Tibial artery (tissue), 4 donors: ENCODE results near the gene DCP1B.

Source experiments
- DNase-seq, 2 donors: peaks; one replicate each; pipeline ENCODE4 v3.0.0-alpha.2; 2019
- H3K27ac ChIP-seq, 2 donors: fragments of 200-600 bp; sonication (generic) in 1 of 2; 1 replicate in 1 of 2; 2 replicates in 1 of 2; pipeline ENCODE4 v1.5.1; 2018 to 2019; ENCODE audit warnings: mild to moderate bottlenecking in 1 of 2
- H3K27me3 ChIP-seq, 2 donors: fragments of 200-600 bp; sonication (generic) in 1 of 2; one replicate each; pipeline versions ENCODE4 v1.5.1 to v1.6.0; 2016 to 2019
- H3K36me3 ChIP-seq, 3 donors: fragments of 200-600 bp; sonication (generic) in 2 of 3; one replicate each; pipeline ENCODE4 v1.5.1; 2016 to 2019; ENCODE audit warnings: mild to moderate bottlenecking in 2 of 3
- H3K4me1 ChIP-seq, 4 donors: fragments of 200-600 bp; sonication (generic) in 2 of 4; 1 replicate in 3 of 4; 2 replicates in 1 of 4; pipeline ENCODE4 v1.5.1; 2016 to 2019
- H3K4me3 ChIP-seq, 2 donors: fragments of 200-600 bp; sonication (generic) in 1 of 2; 1 replicate in 1 of 2; 2 replicates in 1 of 2; pipeline ENCODE4 v1.5.1; 2018 to 2019; ENCODE audit warnings: mild to moderate bottlenecking in 2 of 2
- H3K9me3 ChIP-seq, 3 donors: fragments of 200-600 bp; sonication (generic) in 1 of 3; one replicate each; pipeline ENCODE4 v1.5.1; 2016 to 2019
- intact Hi-C: fragments of 100-400 bp; cut with DNase I; formaldehyde crosslinking; loops from one replicate; pipeline ENCODE4 v1.15.0; 2023; ENCODE audit warnings: low total_unique reads
- TF ChIP-seq, protein P1 (sequence below), 2 experiments: fragments of 200-600 bp in 1 of 2; fragments of 450-650 bp in 1 of 2; IDR thresholded peaks; one replicate each; pipeline ENCODE4 v1.5.1; 2017 to 2019; ENCODE audit warnings: antibody characterized with exemption in 2 of 2, mild to moderate bottlenecking in 1 of 2, moderate library complexity in 1 of 2

Gene DCP1B

GRCh38 chr12:2004113-2004929, at the start of gene DCP1B:
TSS of gene DCP1B (minus strand) at chr12:2004457. CDS start at chr12:2004431, 26 bp downstream.
- Histone ChIP-seq H3K4me3 (peak within 1 kb of the TSS; percentile 89 to 98), H3K27ac (peak within 1 kb of the TSS; percentile 95 to 97), H3K27me3 (no peaks in the 10 kb centered on the region), H3K9me3 (no peaks in the 10 kb centered on the region), H3K4me1 (peaks cover 0 to 31% (median 15%) of the 10 kb centered on the region in 4 donors), H3K36me3 (peaks cover 0 to 6% (median 0%) of the 10 kb centered on the region in 3 donors)
- DNase-seq: peak; percentile 97 to 99
- TF ChIP-seq, protein P1, sequence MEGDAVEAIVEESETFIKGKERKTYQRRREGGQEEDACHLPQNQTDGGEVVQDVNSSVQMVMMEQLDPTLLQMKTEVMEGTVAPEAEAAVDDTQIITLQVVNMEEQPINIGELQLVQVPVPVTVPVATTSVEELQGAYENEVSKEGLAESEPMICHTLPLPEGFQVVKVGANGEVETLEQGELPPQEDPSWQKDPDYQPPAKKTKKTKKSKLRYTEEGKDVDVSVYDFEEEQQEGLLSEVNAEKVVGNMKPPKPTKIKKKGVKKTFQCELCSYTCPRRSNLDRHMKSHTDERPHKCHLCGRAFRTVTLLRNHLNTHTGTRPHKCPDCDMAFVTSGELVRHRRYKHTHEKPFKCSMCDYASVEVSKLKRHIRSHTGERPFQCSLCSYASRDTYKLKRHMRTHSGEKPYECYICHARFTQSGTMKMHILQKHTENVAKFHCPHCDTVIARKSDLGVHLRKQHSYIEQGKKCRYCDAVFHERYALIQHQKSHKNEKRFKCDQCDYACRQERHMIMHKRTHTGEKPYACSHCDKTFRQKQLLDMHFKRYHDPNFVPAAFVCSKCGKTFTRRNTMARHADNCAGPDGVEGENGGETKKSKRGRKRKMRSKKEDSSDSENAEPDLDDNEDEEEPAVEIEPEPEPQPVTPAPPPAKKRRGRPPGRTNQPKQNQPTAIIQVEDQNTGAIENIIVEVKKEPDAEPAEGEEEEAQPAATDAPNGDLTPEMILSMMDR (IDR thresholded peaks at IDR 0.05): peak in 1 of 2 experiments; percentile 35
- intact Hi-C loops: loop anchor here (5.0 kb wide), 1 partner anchor 67 kb away; no protein-coding TSS in a partner anchor

DNA sequence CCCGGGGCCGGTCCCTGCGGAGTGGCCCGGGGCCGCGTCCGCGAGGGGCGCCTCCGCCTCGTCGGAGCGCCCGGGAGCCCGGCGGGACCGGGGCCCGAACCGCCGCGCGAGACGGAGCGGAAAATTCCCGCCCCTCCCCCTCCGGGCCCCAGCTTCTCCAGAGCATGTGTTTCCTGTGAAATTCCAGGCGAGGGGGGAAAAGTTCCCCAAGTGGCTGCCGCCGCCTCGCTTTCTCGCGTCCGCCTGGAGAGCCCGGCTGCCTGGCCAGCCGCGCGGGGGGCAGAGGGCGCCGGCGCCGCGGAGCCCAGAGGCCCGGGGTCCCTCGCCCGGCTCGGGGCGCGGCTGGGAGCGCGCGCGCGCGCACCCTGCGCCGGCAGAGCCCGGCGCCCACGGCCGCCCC, 49.4 kb upstream of the DCP1B start:
- intact Hi-C loops: loop anchor here (5.0 to 10.0 kb wide), 2 partner anchors 111 to 219 kb away; no protein-coding TSS in a partner anchor
- H3K27me3 ChIP-seq: no peaks in the 10 kb centered on the region
- DNase-seq: peak in 1 of 2 donors; percentile 72

DNA sequence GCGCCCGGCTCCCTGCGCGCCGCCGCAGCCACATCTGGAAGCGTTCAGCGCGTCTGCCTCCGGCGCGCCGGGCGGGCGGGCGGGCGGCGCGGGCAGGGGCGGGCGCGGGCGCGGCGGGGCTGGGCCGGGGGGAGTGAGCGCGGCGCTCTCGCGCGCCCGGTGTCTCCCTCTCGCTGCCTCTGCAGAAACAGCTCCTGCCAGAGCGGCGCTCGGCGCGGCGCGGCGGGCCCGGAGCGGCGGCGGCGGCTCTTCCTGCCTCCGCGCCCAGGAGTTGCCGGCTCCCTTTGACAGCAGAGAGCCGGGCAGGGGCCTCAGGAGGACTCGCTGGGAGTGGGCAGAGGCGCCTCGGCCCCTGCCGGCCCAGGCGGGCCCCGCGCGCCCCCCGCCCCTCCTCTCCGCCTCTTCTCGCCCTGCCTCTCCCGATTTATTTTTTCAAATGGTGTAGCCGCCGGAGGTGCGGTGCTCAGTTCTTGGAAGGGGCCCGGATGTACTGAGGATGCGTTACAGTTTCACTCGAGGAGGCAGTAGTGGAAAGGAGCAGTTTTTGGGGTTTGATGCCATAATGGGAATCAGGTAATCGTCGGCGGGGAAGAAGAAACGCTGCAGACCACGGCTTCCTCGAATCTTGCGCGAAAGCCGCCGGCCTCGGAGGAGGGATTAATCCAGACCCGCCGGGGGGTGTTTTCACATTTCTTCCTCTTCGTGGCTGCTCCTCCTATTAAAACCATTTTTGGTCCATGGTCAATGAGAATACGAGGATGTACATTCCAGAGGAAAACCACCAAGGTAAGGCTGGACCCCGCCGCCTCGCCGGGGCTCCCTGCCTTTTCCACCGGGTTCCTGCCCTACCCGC, 48.8 kb upstream of the DCP1B start, which contains the start of gene CACNA1C:
Gene CACNA1C, plus strand, starts transcription at position 162 of the 853 bp plus-strand sequence. Its CDS starts 576 bp downstream, at position 738.
- intact Hi-C loops: loop anchor here (5.0 to 10.0 kb wide), 2 partner anchors 112 to 219 kb away; no protein-coding TSS in a partner anchor
- H3K9me3 ChIP-seq: no peaks in the 10 kb centered on the region
- TF ChIP-seq, protein P1 (IDR thresholded peaks at IDR 0.05): peak; percentile 48 to 52
- peaks cover 0 to 39% (median 28%) of the 10 kb centered on the region in 4 donors for H3K4me1 ChIP-seq
- peak within 1 kb of the TSS; percentile 91 to 96 for H3K27ac ChIP-seq
- no peaks in the 10 kb centered on the region for H3K36me3 ChIP-seq
- peak in 1 of 2 donors; percentile 85 for DNase-seq
- H3K4me3 ChIP-seq: peak within 1 kb of the TSS; percentile 70 to 95
- no peaks in the 10 kb centered on the region for H3K27me3 ChIP-seq

More for the DNA sequence above, 49.4 kb upstream of the DCP1B start:
- Histone ChIP-seq H3K4me3 (peak overlapping the region; percentile 70 to 95), H3K4me1 (peaks cover 0 to 45% (median 35%) of the 10 kb centered on the region in 4 donors), H3K9me3 (no peaks in the 10 kb centered on the region), H3K36me3 (no peaks in the 10 kb centered on the region), H3K27ac (peak overlapping the region; percentile 91 to 96)
- TF ChIP-seq, protein P1 (IDR thresholded peaks at IDR 0.05): no peak

DNA sequence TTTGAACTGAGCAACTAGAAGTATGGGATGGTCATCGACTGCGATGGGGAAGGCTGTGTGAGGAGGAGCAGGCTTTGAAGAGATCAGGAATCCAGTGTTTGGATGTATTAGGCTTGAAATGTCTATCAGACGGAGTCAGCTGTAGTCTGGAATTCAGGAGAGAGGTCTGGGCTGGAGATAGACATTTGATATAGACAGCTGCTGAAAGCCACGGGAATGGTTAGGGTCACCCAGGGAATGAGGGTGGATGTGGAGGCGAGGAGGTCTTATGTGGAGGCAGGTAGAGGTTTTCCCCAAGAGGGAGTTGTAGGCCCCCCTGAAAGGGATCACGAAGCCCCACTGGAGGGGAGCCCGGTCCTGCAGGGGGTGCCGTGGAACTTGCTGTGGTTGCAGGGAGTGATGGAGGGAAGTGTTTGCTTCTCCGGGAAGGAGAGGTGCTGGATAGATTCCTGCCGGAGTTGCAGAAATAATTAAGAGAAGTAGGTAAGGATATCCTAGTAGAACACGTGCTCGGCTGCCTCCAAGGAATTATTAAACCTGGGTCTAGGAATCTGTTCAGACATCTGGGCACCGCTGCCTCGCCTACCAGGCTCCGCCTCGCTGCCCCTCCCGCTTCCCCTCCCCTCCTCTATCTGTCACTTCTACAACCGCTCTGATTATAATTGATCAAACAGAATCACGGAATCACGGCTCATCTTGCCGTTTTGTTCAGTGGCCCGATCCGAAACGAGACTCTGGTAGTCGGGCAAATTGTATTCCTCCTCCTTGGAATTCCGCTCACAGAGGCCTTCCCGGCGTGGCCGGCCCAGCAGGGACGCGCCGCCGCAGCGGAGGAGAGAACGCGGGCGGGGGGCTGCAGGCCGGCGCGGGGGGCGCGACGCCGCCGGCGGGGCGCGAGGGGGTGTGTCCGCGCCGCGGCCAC, 47.7 kb upstream of the DCP1B start:
- Histone ChIP-seq H3K27ac (peak overlapping the region; percentile 71 to 91), H3K4me3 (peak overlapping the region; percentile 70 to 95)
- no peak for DNase-seq

More for the DNA sequence above, 47.7 kb upstream of the DCP1B start:
- H3K4me1 ChIP-seq: peaks cover 0 to 28% (median 18%) of the 10 kb centered on the region in 4 donors
- H3K27me3 ChIP-seq: no peaks in the 10 kb centered on the region
- no peaks in the 10 kb centered on the region for H3K36me3 ChIP-seq
- H3K9me3 ChIP-seq: no peaks in the 10 kb centered on the region
- intact Hi-C loops: loop anchor here (5.0 to 10.0 kb wide), 2 partner anchors 113 to 220 kb away; no protein-coding TSS in a partner anchor
- TF ChIP-seq, protein P1 (IDR thresholded peaks at IDR 0.05): no peak
